OCI-LY7 (cell line): Measurements from ENCODE around the gene EXD2.

ENCODE experiments used
- EZH2phosphoT487 ChIP-seq: fragments of 200-600 bp; sonication (generic); IDR thresholded peaks from 2 replicates; pipeline ENCODE4 v1.6.1; 2018; ENCODE audit warnings: low read depth, borderline replicate concordance, mild to moderate bottlenecking, mixed run types, antibody characterized with exemption, low read length, moderate library complexity, mixed read lengths
- TF ChIP-seq, protein P1 (sequence below): fragments of 200-600 bp; sonication (generic); conservative IDR thresholded peaks from 2 replicates; pipeline ENCODE4 v1.5.1; 2014; ENCODE audit warnings: mild to moderate bottlenecking, antibody characterized with exemption, low read length, moderate library complexity, mixed read lengths

DNA sequence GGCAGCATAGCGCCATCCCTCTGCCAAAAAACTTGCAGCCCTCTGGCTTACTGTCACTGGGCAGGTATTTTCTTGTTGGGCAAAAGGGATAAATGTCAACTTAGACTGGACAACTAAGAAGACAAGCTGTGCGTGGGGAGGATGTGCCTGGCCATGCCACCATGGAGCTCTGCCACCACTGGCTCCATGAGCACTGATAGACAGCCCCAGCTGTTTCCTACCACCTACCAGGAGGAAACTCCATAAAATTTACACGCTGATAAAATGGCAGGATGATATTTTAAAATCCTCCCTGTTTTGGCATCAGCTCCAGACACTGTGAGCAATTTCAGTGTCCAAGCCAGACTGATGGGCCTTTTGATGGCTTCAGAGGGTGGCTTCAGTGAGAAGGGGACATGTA is 61.6 kb downstream of the EXD2 start:
- TF ChIP-seq, protein P1, sequence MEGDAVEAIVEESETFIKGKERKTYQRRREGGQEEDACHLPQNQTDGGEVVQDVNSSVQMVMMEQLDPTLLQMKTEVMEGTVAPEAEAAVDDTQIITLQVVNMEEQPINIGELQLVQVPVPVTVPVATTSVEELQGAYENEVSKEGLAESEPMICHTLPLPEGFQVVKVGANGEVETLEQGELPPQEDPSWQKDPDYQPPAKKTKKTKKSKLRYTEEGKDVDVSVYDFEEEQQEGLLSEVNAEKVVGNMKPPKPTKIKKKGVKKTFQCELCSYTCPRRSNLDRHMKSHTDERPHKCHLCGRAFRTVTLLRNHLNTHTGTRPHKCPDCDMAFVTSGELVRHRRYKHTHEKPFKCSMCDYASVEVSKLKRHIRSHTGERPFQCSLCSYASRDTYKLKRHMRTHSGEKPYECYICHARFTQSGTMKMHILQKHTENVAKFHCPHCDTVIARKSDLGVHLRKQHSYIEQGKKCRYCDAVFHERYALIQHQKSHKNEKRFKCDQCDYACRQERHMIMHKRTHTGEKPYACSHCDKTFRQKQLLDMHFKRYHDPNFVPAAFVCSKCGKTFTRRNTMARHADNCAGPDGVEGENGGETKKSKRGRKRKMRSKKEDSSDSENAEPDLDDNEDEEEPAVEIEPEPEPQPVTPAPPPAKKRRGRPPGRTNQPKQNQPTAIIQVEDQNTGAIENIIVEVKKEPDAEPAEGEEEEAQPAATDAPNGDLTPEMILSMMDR, result no peak
- TF ChIP-seq EZH2phosphoT487, result no peak
